CD1c-positive myeloid dendritic cell (primary cell): Measurements from ENCODE around the gene SND1.

Experiments used
- DNase-seq: peaks from one replicate; pipeline ENCODE4 v3.0.0-alpha.2; 2016; ENCODE audit errors: extremely low spot score

SND1 gene

DNA sequence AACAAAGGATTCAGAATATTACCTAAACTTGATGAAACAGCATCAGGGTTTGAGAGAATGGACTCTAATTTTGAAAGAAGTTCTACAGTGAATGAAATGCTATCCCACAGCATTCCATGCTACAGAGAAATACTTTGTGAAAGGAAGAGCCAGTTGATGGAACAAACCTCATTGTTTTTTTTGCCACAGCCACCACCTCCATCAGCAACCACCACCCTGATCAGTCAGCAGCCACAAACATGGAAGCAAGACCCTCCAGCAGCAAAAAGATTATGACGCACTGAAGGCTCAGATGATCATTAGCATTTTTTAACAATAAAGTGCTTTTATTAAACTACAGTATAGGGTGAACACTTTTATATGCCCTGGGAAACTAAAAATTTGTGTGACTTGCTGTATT, 280.5 kb downstream of the SND1 start:
- no peak for DNase-seq

DNA sequence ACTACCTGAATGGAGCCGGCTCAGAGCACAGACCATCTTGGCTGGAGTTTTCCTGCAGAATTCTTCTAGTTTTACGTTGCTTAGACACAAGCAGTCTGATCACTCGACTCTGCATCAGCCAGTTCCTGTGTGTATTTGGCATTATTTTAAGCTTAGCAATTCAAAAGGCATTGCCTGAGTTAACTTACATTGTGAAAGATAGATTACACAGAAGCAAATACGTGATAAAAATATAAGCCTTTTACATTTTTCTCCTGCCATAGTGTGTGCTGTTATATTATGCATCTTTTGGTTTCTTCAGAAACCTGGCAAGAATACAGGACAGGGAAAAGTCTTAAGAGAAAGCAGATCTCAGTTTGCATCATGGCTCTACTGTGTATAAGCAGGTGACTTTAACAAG, 281.2 kb downstream of the SND1 start:
- DNase-seq = no peak

DNA sequence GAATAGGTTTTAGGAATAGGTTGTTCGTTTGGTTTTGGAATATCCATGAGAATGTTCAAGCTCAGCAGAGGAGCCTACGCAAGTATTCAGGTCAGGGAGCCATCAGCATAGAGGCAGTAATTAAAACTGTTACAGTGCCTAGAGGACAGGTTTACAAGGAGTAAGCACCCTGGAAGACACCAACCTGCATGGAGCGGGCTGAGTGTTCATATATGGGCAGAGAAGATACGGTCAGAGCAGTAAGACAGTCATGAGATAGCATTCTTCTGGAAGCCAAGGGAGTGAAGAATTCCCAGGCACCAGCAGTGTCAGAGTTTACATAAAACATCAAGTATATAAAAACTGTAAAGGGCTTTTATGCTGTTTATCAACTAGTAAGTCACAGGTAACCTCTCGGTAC, 282.7 kb downstream of the SND1 start:
- no peak for DNase-seq

DNA sequence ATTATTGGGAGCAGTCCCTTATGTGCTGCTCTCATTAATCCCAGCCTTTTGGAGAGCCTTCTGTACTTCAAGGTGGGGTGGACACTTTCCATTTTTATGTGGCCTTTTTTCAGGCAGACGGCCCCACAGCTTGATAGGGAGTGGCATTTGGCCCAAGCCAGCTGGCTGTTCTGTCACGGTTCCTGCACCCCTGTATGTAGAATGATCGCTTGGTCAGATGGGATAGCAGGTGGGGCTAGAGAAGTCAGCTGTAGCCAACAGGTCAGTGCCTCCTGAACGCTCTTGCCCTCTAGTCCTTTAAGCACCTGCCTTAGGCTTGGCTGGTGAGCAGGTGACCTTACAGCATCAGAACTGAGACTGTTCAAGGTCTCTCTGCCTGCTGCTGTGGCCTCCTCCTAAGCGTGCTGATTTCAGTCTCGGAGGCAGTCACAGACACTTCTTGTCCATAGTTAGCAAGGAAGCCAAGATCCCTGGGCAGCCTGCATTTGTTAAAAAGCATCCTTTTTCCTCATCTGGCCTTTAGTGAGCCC, 283.9 kb downstream of the SND1 start:
- DNase-seq = no peak

DNA sequence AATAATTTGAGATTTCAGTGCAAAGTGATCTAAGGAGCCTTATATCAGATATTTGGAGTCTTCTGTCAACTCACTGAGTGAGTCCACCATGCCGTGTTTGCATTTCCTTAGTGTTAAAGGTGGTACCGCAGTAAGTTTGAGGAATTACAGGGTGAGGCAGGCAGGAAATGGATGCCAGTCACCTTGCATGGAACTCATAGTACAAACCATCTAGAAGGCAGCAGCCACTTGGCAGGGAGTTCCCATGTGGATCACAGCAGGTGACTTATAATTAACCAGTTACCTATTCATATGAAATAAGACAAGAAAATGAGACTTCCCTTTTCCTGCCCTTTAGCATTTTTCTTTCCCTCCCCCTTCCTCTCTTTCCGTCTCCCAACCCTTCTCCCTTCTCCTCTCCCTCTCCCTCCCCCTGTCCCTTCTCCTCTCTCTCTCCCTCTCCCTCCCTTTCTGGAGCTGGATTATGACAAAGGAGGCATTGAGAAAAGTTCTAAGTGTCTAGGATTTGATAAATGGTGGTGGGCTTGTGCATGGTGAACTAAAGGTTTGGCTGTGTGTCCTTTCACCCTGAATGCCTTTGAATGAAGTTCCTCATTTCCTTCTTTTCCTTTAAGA, 285.2 kb downstream of the SND1 start:
- no peak for DNase-seq

DNA sequence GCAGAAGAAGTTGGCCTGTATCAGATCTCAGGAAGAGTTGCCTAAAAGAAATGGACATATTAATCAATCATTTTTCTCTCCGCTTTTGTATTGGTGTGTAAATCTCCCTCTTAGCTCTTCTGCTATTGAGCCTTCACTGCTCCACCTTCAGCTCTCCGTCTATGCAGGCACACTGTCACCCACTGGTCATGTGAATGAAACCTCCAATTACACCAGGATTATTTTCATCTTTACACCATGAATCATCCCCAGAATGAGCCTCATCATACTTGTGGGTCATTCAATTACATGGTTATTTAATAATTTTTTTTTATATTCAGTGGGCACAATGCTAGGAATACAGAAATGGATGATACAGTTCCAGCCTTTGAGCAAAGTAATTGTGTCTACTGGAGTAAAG, 286.6 kb downstream of the SND1 start:
- DNase-seq = no peak

DNA sequence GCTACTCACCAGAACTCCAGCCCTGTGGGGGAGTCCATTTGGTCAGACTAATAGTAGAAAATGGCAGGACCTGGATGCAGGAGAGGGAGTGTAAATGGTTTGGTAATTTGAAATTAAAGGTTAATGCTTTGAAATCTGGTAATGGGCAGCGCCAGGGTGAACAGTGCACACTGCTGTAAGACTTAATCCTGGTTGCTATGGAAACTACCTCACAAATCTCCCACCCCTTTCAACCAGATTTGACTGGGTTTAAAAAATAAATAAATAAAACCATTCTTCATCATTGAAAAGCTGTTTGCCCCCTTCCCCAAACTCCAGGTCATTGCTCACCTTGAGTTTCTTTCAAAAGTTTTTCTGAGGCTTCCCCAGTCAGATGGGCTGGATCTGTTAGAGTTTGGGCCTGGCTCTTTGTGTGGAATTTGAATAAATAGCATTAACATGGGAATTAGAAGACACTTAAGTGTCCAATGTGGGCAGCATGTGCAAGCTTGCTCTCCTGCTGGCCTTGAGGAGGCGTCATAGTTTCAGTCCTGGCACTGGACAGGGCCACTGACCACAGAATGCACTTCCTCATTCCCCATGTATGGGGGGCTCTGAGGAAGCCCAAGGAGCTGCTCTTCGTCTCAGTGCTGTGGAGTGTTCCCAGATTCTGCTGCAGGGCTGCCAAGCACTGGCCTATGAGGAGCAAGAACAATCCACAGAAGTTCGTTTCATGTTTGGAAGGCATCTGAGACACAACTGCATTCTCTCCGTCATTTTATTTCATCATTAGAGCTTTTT, 288.6 kb downstream of the SND1 start:
- no peak for DNase-seq

DNA sequence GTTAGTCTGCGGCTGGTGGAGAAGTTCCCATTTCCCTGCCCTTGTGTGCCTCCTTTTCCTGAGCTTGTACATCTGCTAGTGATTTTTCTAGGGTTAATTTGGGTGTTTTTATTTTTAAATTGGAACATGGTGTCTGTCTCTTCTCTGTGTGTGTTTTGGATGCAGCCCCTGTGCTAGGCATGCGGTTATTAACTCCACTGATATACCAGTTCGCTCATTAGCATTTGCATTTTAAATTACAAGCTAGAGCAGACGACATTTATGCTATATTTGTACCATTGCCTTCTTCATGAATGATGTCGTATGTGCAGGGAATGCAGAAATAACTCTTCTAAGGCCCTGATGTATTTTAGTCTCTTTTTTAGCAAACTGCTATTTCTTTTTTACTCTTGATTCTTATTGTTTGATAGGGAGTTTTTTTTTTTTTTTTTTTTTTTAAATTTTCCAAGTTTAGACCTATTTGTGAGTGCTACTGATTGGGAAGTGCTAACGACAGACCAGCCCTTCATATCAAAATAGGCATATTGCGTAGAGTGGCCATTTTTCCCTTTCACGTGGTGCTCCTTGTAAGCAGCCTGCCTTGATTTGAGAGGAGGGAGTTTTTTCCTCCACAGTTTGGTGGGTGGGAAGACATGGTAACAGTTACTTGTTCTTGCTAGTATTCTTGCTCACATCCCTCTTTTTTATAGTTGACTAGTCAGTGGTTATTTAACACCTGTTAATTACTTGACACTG, 289.6 kb downstream of the SND1 start:
- no peak for DNase-seq

DNA sequence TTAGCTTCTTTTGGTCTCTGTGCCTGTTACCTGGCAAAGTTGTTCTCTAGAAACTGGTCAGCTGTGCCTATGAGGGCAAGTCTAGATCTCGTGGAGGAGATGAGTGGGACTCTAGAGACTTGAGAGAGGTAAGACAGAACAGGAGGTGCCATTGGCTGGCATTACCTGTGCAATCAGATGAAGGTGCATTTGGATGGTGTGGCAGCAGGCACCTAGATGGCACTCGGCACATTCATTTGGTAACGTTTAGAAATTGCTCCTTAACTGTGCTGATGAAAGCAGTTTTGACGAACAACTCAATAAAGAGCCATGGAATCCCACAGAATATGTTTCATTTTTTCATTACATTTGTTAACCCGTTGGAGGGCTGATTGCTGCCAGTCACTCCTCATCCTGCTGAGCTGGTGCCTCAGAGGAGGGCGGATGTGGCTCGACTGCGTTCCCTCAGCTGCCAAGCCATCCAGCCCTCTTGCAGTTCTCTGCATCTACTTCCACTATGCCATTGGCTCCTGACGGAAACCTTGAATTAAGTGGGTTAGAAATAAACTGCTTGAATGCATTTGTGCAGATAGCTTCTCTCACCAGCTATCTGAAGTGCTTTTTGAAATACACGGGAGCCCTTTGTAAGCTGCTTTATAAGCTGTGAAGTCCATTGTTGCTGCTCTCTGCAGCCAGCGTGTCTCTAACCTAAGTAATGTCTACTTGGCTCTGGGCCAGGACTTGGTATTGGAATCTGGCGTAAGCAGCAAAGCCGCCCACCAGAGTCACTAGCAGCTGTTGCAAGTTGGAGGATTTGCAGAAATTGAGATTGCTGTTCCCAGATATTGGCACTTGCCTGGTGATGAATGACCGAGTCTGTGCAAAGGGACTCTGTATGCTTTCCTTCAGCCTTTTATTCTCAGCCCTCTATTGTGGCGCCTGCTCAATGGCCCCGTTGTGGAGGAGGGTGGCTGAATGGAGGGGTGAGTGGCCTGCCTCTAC, 291.8 kb downstream of the SND1 start:
- no peak for DNase-seq

DNA sequence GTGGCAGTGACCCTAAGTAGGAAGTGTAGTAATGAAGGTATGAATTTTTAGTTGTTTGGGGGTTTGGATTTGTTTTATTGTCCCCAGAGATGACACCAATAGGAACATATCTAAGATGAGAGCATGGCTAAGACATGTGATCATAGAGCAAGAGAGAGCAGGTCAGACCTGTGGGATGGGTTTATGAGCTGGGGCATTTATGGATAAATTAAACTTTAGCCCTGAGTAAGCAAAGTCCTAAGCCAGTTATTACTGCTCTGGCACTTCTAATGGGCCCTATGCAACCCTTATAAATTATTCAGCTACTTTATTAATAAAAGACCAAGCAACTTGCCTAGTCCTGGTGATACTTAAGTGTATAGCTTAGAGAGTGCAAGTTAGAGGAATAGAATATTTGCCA, 294.1 kb downstream of the SND1 start:
- no peak for DNase-seq

DNA sequence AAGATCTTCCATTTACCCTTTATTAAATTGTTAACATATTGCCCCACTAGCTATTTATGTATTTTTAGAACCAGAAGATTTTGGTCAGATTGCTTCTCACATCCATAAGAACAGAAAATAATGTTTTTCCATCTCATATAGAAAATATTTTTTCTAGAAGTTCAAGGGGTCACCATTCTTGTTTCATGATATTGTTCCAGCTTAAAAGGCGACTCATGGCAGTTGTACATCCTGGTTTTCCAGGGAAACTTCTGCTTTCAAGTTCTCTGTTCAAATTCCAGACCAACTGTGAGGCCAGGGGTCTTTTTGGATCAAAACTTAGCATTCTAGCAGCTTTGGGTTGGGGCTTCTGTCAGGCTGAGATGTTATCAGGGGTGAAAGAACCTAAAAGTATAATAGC, 294.9 kb downstream of the SND1 start:
- DNase-seq = no peak

DNA sequence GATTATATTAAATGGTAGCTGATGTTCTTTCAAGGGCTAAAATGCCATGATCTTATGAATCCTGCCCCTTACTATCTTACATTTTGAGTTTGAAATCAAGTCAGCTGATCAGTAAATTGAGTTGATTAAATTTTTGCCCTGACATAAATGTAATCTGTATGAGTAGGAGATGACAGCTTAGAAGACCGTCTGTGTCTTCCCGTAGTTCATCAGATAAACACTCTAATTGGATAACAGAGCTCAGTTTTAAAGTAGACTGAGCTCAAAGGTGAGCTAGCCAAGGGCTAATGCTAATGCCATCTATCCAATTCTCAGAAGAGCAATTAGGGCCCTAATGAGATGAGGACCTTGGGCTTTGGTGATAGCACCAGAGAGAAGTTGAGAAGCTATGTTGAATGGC, 296.3 kb downstream of the SND1 start:
- no peak for DNase-seq

DNA sequence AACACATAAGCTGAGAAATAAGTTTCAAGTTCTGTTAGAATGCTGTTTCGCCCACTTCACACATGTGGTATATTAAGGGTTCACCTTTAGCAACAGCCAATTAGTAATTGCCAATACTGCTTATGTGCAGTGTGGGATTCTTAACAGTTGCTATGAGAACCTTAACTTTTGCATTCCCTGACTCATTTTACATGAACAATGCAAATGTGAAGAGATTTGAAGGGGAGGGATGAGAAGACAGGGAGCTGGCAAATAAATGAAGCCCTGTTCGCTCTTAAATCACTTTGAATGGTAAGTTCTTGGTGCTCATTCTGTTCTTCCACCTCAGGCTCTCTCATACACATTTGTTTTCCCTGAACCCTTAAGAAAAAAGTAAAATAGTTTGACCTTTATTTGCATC, 296.9 kb downstream of the SND1 start:
- DNase-seq = no peak

DNA sequence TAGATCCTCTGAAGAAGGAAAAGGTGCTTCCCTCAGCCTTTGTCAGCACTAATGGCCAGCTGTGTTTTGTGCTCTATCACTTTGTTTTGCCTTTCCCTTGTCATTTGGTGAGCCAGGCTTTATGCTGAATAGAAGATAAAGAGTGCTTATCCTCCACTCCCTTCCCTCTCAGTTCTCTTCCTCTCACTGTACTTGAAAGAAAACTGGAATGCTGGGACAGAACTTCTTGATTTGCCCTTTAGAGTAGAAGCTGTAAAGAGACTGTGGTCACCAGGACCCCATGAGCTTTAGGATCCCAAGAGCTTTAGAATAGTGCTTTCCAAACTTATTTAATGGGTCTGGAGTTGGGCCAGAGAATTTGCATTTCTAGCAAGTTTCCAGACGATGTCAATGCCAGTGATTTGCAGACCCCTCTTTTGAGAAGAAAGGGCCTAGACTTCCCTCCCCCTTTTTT, 297.8 kb downstream of the SND1 start:
- no peak for DNase-seq

DNA sequence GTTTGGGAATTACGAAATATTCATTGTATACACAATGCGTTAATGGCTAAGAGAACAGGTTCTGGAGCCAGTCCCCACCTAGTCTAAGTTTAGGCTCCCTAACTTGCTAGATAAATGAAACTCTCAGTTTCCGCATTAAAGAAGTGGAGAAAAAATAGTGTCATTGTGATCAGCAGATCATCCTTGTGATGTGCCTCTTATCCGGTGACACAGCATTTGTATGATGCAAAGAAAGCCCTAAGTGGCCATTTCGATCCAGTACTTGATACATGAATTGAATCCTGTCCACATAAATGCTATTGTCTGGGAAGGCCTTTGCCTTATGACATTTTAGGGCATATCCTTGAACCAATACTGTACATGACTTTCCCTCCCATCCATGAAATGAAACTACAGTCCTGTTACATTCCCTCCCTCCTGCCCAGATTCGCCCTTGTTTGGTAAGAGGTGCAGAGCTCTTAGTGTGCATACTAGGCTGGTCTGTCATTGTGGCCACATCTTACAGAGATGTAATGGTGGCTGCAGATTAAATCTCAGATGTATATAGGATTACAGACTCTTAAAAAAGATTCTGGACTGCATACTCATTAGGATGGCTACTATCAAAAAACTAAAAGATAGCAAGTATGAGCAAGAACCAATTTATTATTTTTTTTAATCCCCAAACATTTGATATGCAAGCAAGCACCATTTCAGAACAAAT, 298.4 kb downstream of the SND1 start:
- no peak for DNase-seq

DNA sequence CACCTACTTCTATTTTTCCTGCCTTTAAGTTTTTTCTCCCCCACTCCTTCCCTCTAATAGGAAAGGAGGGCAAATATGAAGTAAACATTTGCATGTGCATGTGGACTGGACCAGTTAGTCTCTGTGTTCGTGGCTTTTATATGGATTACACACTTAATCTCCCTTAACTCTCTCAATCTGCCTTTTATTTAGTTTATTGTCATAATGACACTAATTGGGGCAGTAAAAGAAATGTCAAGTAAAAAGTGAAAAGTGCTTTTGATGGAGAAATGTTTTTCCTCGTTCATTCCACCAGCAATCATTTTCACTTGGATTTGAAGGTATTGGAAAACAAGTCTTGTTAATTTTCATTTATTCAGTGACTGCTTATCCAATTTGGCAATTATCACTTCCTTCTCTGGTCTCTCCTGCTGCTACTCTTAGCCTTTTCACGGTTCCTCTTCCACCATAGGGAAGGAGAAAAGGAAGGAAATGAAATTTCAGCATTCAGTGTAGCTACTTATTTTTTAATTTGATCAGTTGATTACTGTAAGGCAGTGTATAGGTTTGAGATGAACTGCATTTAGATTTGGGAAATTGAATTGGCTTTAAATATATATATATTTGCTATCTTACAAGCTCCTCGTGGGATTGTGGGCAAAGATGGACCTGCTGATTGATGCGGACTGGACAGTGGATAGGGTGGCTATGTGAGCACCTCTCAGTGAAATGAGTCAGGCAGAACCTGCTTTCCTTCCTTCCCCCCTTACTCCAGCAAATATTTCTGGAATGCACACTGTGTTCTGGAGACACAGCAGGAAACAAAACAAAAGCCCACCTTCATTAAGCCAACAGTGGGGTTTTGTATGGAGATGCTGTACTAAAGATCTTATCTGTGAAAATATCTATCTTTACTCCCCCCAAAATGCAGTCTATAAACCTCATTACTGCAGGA, 301.7 kb downstream of the SND1 start:
- DNase-seq = peak; percentile 41

DNA sequence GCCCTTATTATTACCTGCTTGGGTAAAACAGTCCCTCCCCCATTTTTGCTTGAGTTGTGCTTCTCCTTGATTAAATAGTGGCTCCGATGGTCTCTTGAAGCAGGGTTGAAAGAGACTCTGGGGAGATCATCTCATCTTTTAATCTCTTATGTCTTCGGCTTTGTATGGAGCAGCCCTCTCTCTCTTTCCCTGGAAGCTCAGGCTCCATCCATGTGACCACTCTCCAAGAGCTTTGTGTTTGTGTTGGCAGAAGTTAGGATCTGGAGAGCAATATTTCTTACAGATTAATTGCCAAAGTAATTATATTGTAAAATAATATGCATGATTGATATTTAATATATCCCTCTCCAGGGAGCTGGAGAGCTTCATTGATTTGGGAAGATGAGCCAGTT, 302.4 kb downstream of the SND1 start:
- DNase-seq = no peak

DNA sequence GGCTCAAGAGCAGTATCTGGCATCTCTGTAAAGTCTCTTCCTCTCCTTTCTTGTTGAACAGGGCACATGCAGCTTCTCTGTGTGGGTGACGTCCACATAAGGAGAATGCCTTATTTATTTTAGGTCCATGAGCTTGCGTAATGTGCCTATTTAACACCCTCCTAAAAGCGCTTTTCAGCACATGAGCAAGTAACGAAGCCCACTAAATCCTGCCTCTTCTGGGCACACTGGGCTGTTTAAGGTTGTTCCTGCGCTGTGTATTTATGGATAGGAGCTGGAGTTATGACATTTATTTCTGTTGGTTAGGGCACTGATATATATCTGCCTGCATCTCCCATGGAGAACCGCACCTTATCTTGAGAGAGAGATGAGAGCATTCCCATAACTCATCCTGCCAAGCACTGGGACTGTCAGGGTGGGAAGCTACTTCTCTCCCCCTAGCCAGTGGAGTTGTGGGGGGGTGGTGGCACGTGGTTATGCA, 303.1 kb downstream of the SND1 start:
- DNase-seq = no peak

DNA sequence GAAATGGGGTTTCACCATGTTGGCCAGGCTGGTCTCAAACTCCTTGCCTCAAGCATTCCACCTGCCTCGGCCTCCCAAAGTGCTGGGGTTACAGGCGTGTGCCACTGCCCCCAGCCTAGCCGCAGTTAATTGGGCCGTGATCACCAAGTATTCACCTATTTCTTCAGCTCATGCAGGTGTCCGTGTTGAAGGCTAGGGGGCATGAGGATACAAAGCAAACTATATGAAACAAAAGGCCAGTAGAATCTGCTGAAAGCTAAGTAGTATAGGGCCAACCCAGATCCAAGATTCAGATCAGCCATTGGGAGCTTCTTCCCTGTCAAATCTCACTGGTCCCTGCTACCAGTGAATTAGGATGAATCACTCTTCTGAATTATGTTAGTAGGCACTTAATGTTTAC, 305.9 kb downstream of the SND1 start:
- no peak for DNase-seq

DNA sequence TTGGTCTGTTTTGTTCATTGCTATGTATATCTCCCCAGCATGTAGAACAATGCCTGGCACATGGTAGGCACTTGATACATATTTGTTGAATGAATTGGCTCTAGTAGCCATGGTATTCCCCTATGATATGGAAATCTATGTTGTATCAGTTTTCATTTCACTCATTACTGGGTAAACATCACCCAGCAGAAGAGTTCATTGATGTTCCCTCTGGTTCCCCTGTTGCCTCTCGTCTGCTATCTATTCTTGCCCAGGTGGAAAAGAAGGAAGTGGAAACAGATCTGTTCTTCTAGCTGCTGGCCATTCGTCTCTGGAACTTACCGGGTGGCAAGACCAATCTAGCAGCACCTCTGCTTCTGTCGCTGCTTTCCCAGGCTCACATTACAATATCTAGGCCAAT, 307.8 kb downstream of the SND1 start:
- DNase-seq = no peak
